Hepatocyte (in vitro differentiated cells): Measurements from ENCODE around the gene CHST3.

Experiments
- CTCF ChIP-seq: fragments of 200-600 bp; sonication (generic); IDR thresholded peaks from 2 replicates; pipeline ENCODE4 v1.5.1; 2016; ENCODE audit warnings: antibody characterized with exemption, mild to moderate bottlenecking; ENCODE audit not compliant: poor library complexity
- EZH2 ChIP-seq: fragments of 200-600 bp; sonication (generic); IDR thresholded peaks from 2 replicates; pipeline ENCODE4 v1.6.1; 2016; ENCODE audit warnings: antibody characterized with exemption, mild to moderate bottlenecking, borderline replicate concordance
- EZH2phosphoT487 ChIP-seq: fragments of 200-600 bp; sonication (generic); IDR thresholded peaks from one replicate; pipeline ENCODE4 v1.6.1; 2018; ENCODE audit warnings: antibody characterized with exemption, mild to moderate bottlenecking, low read depth, moderate library complexity; ENCODE audit not compliant: unreplicated experiment, severe bottlenecking

GRCh38 chr10:71931295-71931694 lies 32.9 kb upstream of the CHST3 start:
- no peak for TF ChIP-seq CTCF
- TF ChIP-seq EZH2 = no peak
- TF ChIP-seq EZH2phosphoT487 = no peak
